Skeletal muscle cell (primary cell): ENCODE results near the gene TEX2.
"Not testable (repeated sequence)": the region's sequence is repeated elsewhere in the genome, so short reads cannot be mapped to it uniquely, and the experiment has no call there.

ENCODE experiments used
- DNase-seq: peaks from one replicate; pipeline ENCODE4 v3.0.0-alpha.2; 2010; ENCODE audit warnings: low read depth
- H3K4me3 ChIP-seq: 2 replicates; pipeline ENCODE4 v1.5.1; 2011; ENCODE audit warnings: low read depth, mild to moderate bottlenecking, control low read depth, low read length, moderate library complexity

Gene TEX2

DNA sequence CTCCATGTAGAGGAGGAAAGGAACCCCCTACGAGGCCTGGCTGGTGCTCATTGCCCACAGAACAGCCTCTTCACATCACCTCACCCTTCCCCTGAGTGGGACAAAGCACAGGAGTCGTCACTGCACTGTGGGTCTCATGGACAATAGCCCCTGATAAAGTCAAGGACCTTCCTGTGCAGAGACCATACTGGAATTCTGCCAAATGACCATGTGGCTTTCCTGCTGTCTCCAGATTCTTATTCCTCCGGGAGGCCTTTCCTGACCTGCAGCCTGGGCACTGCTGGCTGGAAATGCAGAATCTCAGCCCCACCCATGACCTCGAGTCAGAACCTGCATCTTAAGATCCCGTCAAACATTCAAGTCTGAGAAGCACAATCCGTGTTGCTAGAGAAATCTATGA lies 72.6 kb downstream of the TEX2 start:
- H3K4me3 ChIP-seq, result no peak overlapping the region
- no peak for DNase-seq

DNA sequence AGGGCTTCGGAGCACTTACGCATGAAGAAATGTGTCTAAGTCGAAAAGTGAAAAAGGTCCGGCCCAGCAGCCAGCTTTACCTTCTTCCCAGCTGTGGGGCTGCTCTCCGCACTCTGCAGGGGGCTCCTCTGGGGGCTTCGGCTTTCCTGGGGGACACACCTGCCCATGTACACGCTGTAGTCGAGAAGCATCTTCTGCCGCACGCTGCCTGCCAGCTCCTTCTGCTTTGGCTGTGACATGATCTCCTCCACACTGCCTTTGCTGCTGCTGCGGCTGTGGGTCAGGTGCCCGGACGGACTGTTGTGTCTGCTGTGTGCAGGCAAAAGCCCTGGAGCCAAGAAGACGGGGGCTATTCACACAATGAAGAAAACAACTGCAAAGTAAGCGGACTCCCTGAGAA lies 75.0 kb downstream of the TEX2 start:
- no peak overlapping the region for H3K4me3 ChIP-seq
- no peak for DNase-seq

DNA sequence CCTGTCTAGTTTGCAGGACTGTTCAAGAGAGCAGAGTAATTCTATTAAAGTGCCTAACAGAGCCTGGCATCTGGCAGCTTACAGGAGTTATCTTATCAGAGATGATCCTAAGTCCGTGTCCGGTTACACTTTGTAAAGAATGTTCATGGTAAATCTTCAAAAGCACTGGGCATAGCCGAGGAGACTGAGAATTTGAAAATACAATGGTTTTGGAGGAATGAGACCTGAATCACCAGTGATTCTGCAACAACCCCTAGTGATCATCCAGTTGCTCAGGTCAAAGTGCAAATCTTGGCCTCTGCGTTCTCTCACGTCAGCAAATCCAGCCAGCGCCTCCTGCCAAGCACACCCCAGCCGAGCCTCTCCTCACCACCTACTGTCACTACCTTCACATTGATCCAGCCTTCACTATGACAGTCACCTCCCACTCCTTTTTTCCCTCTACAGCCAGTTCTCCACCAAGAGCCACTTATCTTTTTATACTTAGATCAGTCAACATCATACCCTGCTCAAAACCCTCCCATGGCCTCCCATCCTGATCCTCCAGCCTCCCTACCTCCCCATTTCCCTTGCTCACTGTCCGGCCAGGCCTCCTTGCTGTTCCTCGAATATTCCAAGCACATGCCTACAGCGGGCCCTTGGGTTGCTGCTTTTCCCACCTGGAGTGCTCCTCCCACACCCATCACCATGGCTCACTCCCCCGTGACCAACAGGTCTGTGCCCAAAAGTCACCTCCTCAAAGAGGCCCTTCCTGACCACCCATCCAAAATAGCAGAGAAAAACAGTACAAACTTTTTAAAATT lies 75.8 kb downstream of the TEX2 start:
- H3K4me3 ChIP-seq, result no peak overlapping the region
- DNase-seq, result no peak

DNA sequence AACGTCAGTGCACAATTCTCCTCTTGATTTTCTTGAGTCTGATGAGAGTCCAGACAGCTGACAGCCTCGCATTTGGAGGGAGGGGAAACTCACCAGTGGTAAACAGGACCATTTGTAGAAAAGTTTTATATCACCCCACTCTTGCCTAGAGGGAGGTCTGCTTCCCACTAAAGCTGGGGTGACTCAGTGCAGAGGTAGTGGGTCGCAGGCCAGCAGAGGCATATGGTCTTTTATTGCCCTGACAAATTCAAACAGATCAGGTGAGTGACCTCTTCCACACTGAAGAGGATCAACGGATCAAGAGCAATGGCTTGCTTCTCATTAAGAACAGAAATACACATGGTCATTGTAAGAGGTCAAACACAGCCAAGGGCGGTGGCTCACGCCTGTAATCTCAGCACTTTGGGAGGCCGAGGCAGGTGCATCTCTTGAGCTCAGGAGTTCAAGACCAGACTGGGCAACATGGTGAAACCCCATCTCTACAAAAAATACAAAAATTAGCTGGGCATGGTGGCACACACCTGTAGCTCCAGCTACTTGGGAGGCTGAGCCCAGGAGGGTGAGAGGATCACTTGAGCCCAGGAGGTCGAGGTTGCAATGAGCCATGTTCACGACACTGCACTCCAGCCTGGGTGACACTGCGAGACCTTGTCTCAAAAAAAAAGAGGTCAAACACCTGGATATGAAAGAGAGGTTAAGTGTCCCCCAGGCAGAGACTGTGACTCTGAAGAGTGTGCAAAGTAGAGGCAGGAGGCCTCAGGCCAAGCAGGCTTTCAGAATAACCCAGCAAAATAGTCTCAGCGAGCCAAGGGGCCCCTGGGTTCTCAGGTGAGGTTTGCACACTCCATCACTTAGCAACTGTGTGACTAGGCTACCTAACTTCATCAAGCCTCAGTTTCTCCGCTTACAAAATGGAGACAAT lies 76.6 kb downstream of the TEX2 start:
- DNase-seq, result no peak
- no peak overlapping the region for H3K4me3 ChIP-seq

DNA sequence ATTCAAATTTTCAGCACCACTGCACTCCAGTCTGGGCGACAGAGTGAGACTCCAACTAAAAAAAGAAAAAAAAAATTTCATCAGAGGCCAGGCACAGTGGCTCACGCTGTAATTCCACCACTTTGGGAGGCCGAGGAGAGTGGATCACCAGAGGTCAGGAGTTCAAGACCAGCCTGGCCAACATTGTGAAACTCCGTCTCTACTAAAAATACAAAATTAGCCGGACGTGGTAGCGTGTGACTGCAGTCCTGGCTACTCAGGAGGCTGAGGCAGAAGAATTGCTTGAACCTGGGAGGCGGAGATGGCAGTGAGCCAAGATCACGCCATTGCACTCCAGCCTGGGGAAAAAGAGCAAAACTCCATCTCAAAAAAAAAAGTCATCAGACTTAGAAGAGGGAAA lies 77.5 kb downstream of the TEX2 start:
- not testable (repeated sequence) for H3K4me3 ChIP-seq, DNase-seq

DNA sequence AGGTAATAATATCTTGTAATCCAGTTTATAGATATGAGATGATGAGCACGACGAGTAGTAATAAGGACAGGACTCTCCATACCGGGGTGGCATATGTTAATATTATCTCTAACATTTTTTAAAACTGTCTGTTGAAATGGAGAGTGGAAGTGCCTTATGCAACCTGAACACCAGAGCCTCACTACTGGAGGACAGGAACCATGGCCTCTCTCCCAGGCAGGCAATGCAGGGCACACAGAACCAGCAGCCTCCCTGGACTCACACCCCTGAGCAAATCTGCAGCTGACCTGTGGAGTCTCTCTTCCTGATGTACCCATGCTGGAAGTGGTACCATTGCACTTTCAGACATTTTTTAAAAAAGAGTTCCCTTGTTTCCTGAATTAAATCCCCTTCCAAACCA lies 78.0 kb downstream of the TEX2 start:
- no peak for DNase-seq
- no peak overlapping the region for H3K4me3 ChIP-seq

DNA sequence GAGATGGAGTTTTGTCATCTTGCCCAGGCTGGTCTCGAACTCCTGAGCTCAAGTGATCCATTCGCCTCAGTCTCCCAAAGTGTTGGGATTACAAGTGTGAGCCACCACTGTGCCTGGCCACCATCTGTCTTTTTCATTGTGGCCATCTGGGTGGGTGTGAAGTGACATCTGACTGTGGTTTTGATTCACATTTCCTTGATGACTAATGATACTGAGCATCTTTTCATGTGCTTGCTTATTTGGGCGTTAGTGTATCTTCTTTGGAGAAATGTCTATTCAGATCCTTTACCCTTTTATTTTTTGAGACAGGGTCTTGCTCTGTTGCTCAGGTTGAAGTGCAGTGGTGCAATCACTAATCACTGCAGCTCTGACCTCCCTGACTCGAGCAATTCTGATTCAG lies 79.2 kb downstream of the TEX2 start:
- DNase-seq, result peak; percentile 25
- no peak overlapping the region for H3K4me3 ChIP-seq

DNA sequence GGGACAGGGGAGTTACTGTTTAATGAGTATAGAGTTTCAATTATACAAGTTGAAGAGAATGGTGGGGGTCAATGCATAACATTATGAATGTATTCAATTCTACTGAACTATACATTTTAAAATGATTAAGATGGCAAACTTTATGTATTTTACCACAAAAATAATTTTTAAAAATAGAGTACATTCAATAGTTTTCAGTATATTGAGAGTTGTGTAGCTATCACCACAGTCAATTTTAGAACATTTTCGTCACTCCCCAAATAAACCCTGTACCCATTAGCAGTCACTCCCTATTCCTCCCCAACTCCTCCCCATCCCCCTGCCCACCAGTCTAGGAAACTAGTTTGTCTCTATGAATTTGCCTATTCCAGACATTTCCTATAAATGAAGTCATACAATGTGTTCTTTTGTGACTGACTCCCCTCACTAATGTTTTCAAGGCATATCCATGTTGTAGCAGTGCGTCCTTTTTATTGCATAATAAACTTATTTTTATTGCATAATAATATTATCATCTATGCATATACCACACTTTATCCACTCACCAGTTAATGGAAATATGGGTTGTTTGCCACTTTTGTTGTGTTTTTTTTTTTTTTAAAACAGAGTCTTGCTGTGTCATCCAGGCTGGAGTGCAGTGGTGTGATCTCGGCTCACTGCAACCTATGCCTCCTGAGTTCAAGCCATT lies 80.6 kb downstream of the TEX2 start:
- no peak for DNase-seq
- H3K4me3 ChIP-seq, result no peak overlapping the region

DNA sequence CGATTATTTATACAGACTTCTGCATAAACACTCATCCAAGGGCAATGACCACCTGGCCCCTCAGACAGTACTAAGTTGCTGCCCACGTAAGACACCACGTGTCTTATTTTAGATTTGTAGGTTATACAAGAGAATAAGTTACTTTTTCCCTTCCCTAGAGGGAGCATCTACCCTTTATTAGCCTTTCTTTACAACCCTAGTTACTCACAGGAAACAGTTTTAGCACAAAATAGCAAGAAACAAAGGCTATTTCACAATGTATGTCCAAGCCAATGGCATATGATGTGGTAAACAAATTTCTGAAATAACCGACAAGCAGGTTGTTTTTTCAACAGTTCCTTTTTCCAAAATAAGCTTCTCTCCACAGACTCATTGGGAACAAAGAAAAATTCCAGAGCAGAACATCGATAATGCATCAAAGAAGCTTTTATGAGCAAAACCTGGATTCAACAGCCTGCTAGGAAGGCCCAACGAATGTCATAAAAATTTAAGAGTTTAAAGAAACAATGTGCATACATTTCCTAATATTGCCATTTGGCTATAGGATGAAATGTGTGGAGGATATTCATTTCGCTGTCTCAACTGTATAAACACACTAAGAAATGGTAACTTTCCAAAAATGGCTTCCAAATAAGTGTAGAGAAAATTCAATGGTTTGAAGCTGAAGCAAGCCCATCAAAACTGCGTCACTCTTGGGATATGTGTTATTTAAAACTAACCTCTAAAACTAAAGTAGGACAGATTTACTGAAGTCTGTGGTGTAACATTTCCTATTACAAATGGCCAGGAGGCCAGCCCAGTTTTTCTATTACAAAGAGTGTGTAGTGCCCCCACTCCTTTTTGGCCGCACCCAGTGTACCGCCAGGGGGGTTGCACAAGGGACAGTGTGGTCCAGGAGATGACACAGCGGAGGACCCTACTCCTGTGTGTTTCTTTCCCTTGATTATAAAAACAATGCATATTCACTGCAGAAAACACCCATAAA lies 82.7 kb downstream of the TEX2 start:
- peak; percentile 48 for DNase-seq

DNA sequence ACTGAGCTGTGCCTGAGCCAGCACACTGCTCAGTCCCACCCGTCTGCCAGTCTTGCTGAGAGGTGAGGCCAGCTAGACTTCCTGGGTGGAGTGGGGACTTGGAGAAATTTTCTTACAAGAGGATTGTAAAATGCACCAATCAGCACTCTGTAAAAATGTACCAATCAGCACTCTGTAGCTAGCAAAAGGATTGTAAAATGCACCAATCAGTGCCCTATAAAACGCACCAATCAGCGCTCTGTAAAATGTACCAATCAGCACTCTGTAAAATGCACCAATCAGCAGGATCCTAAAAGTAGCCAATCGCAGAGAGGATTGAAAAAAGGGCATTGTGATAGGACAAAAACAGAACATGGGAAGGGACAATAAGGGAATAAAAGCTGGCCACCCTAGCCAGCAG lies 84.0 kb downstream of the TEX2 start:
- not testable (repeated sequence) for H3K4me3 ChIP-seq, DNase-seq

More for the DNA sequence above, 82.7 kb downstream of the TEX2 start:
- no peak overlapping the region for H3K4me3 ChIP-seq

DNA sequence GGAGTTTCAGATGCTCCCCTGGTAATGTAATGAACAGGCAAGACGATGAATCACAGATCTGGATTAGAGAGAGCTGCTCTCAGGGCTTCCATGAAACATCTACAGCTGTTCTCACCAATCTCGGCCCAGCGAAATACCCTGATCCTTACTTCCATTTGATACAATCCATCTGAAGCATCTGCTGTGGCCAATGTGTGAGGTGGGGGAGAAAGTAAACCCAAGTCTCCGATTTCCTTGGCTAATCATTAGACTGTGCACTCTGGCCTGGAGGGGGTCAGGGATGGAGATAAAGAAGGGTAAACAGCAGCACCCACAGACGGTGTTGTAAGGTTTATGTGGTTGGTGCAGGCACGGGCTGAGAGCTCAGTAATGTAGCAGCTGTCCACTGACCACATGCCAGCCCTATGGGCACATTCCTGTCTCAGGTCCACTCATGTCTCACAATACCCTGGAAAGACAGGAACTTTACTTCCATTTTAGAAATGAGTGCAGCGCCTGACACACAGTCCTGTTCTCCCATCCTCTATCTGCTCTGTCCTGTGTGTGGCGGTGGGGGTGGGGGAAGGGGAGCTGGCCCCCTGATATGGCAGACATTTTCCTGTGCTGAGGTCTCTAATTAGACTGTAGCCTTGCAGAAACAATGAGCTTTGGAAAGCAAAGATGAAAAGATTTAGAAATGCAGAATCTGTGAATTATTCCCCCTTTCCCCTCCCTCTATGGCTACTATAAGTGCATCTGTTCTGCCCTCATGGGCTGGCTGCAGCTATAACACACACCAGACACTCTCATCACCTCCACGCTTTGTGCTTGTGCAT lies 84.8 kb downstream of the TEX2 start:
- DNase-seq, result peak; percentile 62
- no peak overlapping the region for H3K4me3 ChIP-seq

DNA sequence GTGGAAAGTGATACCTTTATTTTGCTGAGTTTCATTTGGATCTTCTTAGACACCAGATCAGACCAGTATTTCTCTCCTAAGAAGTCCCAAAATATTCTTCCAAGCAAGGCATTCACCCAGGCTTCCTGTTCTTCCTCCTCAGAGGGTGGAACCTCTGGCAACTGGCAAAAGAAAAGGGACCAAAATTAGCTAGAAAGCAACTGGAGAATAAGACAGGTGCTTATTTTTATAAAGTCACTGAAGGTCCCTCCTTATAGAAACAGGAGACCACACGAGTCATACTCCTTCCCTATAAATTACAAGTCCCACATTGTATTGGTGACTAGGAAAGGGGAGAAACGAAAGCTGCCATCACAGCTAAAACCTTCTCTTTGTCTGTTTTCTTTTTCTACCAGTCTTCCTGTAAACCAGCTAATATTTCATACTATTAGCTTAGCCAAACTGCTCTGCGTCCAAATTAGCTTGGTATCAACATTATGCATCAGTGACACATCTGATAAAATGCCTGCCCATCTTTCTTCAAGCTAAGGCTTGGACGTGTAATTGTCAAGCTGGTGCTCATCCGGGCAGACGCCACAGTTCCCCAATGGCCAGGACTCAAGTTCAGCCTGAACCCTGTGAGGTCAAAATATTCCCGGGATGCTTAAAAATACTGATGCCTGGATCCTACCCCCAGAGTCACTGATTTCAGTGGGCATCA lies 85.6 kb downstream of the TEX2 start:
- H3K4me3 ChIP-seq, result no peak overlapping the region
- DNase-seq, result no peak

DNA sequence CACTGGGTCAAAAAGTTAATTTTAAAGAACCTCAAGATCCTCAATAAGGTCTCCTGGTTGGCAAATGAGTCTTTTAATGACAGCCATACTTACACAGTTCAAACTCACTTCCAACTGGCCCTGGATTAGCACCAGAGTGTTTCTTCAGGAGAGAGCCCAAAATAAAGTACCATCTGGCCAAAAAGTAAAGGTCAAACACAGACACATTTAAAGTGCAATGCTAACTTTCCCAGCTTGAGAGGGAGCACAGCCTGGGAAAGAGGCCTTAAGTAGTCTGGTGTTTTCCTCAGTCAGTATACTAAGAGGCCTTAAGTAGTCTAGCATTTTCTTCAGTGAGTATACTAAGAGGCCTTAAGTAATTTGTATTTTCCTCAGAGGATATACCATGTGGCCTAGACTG lies 86.5 kb downstream of the TEX2 start:
- no peak overlapping the region for H3K4me3 ChIP-seq
- DNase-seq, result no peak

DNA sequence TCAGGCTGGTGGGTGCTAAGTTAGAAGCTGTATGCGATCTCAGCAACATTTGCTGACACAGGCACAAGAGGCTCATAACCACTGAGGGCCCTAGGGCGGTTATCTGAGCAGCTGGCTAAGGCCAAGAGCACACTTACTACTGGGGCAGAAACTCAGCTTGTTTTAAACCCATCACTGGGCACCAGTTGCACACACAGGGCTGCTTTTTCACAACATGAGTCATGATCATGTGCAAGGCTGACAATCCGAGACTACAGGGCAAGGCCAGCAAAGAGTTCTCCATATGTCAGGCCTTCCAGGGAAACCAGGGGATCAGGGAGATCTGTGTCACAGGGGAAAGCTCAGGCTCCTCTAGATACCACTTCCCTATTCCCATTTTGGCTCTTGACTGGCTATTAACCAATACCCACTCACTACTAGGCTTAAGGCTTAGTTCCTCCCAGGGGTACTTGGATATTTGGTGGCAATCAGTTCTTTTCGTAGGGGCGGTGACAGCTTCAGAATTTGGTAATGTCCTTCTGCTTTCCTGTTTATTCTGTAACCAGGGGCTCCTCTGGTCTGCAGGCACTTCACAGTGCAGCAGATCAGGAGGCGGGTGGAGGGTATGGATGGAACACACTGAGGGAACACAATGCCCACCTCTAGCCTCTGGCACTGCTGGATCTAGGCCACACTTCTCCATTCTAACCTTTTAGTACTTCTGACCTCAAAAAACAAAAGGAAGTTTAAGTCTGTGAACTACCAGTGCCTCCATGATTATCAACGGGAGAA lies 88.2 kb downstream of the TEX2 start:
- DNase-seq, result no peak

DNA sequence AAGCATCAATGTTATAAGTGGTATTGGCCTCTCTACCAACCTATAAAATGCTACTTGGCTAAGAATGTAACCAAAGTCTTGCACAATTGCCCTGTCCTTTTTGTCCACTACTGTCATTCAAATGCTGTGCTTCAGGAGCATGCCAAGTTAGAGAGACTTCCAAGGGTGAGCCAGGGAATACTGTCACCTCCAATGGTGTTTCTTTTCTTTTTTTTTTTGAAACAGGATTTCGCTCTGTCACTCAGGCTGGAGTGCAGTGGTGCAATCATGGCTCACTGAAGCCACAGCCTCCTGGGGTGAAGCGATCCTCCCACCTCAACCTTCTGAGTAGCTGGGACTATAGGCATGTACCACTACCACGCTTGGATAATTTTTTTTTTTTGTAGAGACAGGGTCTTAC lies 89.4 kb downstream of the TEX2 start:
- no peak for DNase-seq
- no peak overlapping the region for H3K4me3 ChIP-seq

More for the DNA sequence above, 88.2 kb downstream of the TEX2 start:
- no peak overlapping the region for H3K4me3 ChIP-seq

DNA sequence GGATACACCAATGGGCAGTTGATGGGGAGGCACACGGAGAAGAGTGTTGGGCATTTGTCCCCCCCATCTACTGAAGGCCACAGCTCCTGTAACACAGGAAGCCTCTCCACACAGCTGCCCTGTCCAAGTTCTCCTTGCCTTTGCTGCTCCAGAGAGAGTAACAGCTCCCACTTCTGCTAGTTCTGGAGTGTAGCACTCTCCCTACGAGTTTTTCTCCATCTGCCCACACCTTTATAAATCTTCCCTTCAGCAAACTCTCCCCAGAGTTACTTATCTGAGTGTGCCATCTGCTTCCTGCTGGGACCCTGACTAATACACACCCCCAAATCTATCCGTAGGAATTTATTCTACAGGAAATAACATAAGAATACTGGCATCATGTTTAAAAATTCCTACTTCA lies 90.5 kb downstream of the TEX2 start:
- H3K4me3 ChIP-seq, result no peak overlapping the region

DNA sequence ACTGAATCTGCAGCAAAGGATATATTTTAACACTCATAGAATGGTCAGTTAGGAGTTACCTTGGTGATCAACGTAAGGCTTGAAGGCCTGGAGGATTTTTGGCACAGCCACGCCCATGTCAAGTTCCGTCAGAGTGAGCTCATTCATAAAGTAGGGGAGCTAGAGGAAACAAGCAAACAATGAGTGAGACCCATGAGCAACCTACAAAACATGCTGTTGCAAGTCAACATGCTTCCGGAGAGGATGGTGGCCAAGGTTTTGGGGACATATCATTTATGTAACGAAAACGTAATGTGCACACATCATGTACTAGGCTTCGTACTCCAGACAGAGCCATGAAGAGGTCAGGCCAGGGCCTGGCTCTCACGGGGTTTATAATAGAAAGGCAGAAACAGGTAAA lies 92.0 kb downstream of the TEX2 start:
- no peak for DNase-seq
- no peak overlapping the region for H3K4me3 ChIP-seq

More for the DNA sequence above, 90.5 kb downstream of the TEX2 start:
- DNase-seq, result no peak
